Measurements from ENCODE around the gene BARHL1. TPM values are rescaled to one million over a fixed set of nuclear protein-coding genes. Genes with fewer than 3 reads are reported as not detected.

BARHL1 gene
- total RNA-seq, 1 experiment from 2014 or later, result not detected

- no peak for DNase-seq (ENCODE audit: low read depth)
These were observed 28.3 kb downstream of the BARHL1 start for GRCh38 chr9:132610661-132611060.

GRCh38 chr9:132614324-132614723 lies 31.9 kb downstream of the BARHL1 start:
- no peak for DNase-seq (ENCODE audit: low read depth)

- DNase-seq (ENCODE audit: low read depth), result no peak
These were observed 33.4 kb downstream of the BARHL1 start for GRCh38 chr9:132615774-132616173.

- no peak for DNase-seq (ENCODE audit: low read depth)
These were observed 34.3 kb downstream of the BARHL1 start for GRCh38 chr9:132616725-132617124.

- DNase-seq (ENCODE audit: low read depth), result peak; percentile 17
These were observed 39.8 kb downstream of the BARHL1 start for GRCh38 chr9:132622159-132622558.

- no peak for DNase-seq (ENCODE audit: low read depth)
These were observed 43.9 kb downstream of the BARHL1 start for GRCh38 chr9:132626285-132626684.

- DNase-seq (ENCODE audit: low read depth), result no peak
These were observed 44.7 kb downstream of the BARHL1 start for GRCh38 chr9:132627106-132627505.

- no peak for DNase-seq (ENCODE audit: low read depth)
These were observed 45.2 kb downstream of the BARHL1 start for GRCh38 chr9:132627594-132627993.

GRCh38 chr9:132628746-132629145 lies 46.3 kb downstream of the BARHL1 start:
- no peak for DNase-seq (ENCODE audit: low read depth)

- DNase-seq (ENCODE audit: low read depth), result no peak
These were observed 47.7 kb downstream of the BARHL1 start for GRCh38 chr9:132630116-132630515.

GRCh38 chr9:132630811-132631210 lies 48.4 kb downstream of the BARHL1 start:
- DNase-seq (ENCODE audit: low read depth), result no peak

GRCh38 chr9:132631280-132631679 lies 48.9 kb downstream of the BARHL1 start:
- peak; percentile 85 for DNase-seq (ENCODE audit: low read depth)

GRCh38 chr9:132631685-132632084 lies 49.3 kb downstream of the BARHL1 start:
- DNase-seq (ENCODE audit: low read depth), result no peak

- no peak for DNase-seq (ENCODE audit: low read depth)
These were observed 50.2 kb downstream of the BARHL1 start for GRCh38 chr9:132632413-132633129.

GRCh38 chr9:132634327-132634726 lies 51.9 kb downstream of the BARHL1 start:
- DNase-seq (ENCODE audit: low read depth), result no peak

- DNase-seq (ENCODE audit: low read depth), result no peak
These were observed 54.9 kb downstream of the BARHL1 start for GRCh38 chr9:132637351-132637750.

GRCh38 chr9:132637801-132638200 lies 55.4 kb downstream of the BARHL1 start:
- DNase-seq (ENCODE audit: low read depth), result no peak

GRCh38 chr9:132638240-132638639 lies 55.8 kb downstream of the BARHL1 start:
- peak; percentile 17 for DNase-seq (ENCODE audit: low read depth)

- DNase-seq (ENCODE audit: low read depth), result no peak
These were observed 56.9 kb downstream of the BARHL1 start for GRCh38 chr9:132639322-132639721.

Other genes with a start within 250 kb of the BARHL1 start
- 30.4 and 37.1 TPM in 2 replicates for gene SETX, start 227.6 kb upstream of the BARHL1 start, total RNA-seq (2014; rRNA removed; shearing (Covaris generic))
- 40.8 and 41.7 TPM in 2 replicates for gene TTF1, start 175.8 kb upstream of the BARHL1 start, total RNA-seq (2014; rRNA removed; shearing (Covaris generic))
- not detected in 2 replicates for gene CFAP77, start 172.4 kb upstream of the BARHL1 start, total RNA-seq (2014; rRNA removed; shearing (Covaris generic))
- 27.3 and 32.6 TPM in 2 replicates for gene DDX31, start 87.4 kb downstream of the BARHL1 start, total RNA-seq (2014; rRNA removed; shearing (Covaris generic))
- gene GTF3C4, start 87.9 kb downstream of the BARHL1 start, total RNA-seq (2014; rRNA removed; shearing (Covaris generic)), result 23.1 and 23.2 TPM in 2 replicates